Esophagus muscularis mucosa (tissue), 3 donors: ENCODE data around the gene PTPRN2.

Source experiments
- CTCF ChIP-seq, 3 experiments: fragments of 200-600 bp in 2 of 3; fragments of 450-650 bp in 1 of 3; sonication (generic) in 2 of 3; IDR thresholded peaks; one replicate each; pipeline ENCODE4 v1.5.1; 2017 to 2019; ENCODE audit warnings: antibody characterized with exemption in 3 of 3, mild to moderate bottlenecking in 2 of 3, moderate library complexity in 1 of 3
- POLR2A ChIP-seq: fragments of 450-650 bp; IDR thresholded peaks from one replicate; pipeline ENCODE4 v1.6.1; 2017; ENCODE audit warnings: antibody characterized with exemption, moderate library complexity, mild to moderate bottlenecking, low read depth
- POLR2AphosphoS5 ChIP-seq, 2 donors: sonication (generic); formaldehyde crosslinking; IDR thresholded peaks; one replicate each; pipeline ENCODE4 v1.6.1; 2017; ENCODE audit warnings: antibody characterized with exemption in 2 of 2

- TF ChIP-seq CTCF (IDR thresholded peaks at IDR 0.05) (no peak), POLR2A (no peak), POLR2AphosphoS5 (IDR thresholded peaks at IDR 0.05) (no peak)
Measured at GRCh38 chr7:158068853-158069252, 518.8 kb downstream of the PTPRN2 start.
